Sigmoid colon (tissue), 7 donors: ENCODE measurements around the gene HMG20A. TPM values are rescaled to one million over a fixed set of nuclear protein-coding genes. Genes with fewer than 3 reads are reported as not detected.

ENCODE experiments used
- DNase-seq: peaks from one replicate; pipeline ENCODE4 v3.0.0-alpha.2; 2019
- H3K27ac ChIP-seq, 4 donors: fragments of 200-600 bp; sonication (generic); one replicate each; pipeline ENCODE4 v1.5.1; 2016 to 2019; ENCODE audit warnings: mild to moderate bottlenecking in 1 of 4
- H3K27me3 ChIP-seq, 3 donors: fragments of 200-600 bp; sonication (generic); one replicate each; pipeline ENCODE4 v1.5.1; 2019; ENCODE audit warnings: mild to moderate bottlenecking in 1 of 3
- H3K36me3 ChIP-seq, 4 donors: fragments of 200-600 bp; sonication (generic); one replicate each; pipeline ENCODE4 v1.5.1; 2016 to 2019
- H3K4me1 ChIP-seq, 4 donors: fragments of 200-600 bp; sonication (generic); one replicate each; pipeline ENCODE4 v1.5.1; 2017 to 2019
- H3K4me3 ChIP-seq, 4 donors: fragments of 200-600 bp; sonication (generic); one replicate each; pipeline ENCODE4 v1.5.1; 2017 to 2019; ENCODE audit warnings: mild to moderate bottlenecking in 2 of 4, moderate library complexity in 1 of 4
- H3K9me3 ChIP-seq, 4 donors: fragments of 200-600 bp in 3 of 4; sonication (generic) in 3 of 4; one replicate each; pipeline versions ENCODE4 v1.5.1 to v1.6.1; 2013 to 2019
- CTCF ChIP-seq, 4 experiments: fragments of 450-650 bp in 3 of 4; fragments of 200-600 bp in 1 of 4; IDR thresholded peaks; one replicate each; pipeline ENCODE4 v1.5.1; 2016 to 2019; ENCODE audit warnings: antibody characterized with exemption in 4 of 4, mild to moderate bottlenecking in 3 of 4, moderate library complexity in 2 of 4
- EP300 ChIP-seq, 4 donors: sonication (generic); formaldehyde crosslinking; IDR thresholded peaks; one replicate each; pipeline ENCODE4 v1.6.1; 2017; ENCODE audit warnings: antibody characterized with exemption in 4 of 4
- POLR2A ChIP-seq, 2 donors: fragments of 450-650 bp; IDR thresholded peaks; one replicate each; pipeline ENCODE4 v1.6.1; 2016; ENCODE audit warnings: antibody characterized with exemption in 2 of 2, mild to moderate bottlenecking in 2 of 2, moderate library complexity in 2 of 2
- POLR2AphosphoS5 ChIP-seq, 4 donors: sonication (generic); formaldehyde crosslinking; IDR thresholded peaks; one replicate each; pipeline ENCODE4 v1.6.1; 2017; ENCODE audit warnings: antibody characterized with exemption in 4 of 4
- WGBS, 2 donors: extraction: QIAGEN DNeasy Blood & Tissue Kit; methylation state at CpG; one replicate each; pipeline ENCODE4 v1.1.7; 2013; 5-methylcytosine and 5-hydroxymethylcytosine counted together
- intact Hi-C: fragments of 100-400 bp; cut with DNase I; formaldehyde crosslinking; loops from one replicate; pipeline ENCODE4 v1.15.1; 2023
- polyA plus RNA-seq, 3 donors: library from polyadenylated mRNA; stranded (reverse); fragments of 200-250 nt; gene quantifications; one replicate each; pipeline ENCODE4 v1.2.3, GENCODE V29; 2013
- total RNA-seq, 4 donors: library from RNA; depleted of rRNA; stranded (reverse); fragments of >200 nt; gene quantifications; one replicate each; pipeline ENCODE4 v1.1.0, GENCODE V29; 2016
- donor health status: healthy with polysubstance abuse.
- donor health status: Bipolar disorder and iron deficiency.
- donor health status: healthy.

The HMG20A gene
- total and polyA plus RNA-seq, 7 donors, result 7.8 to 29.0 (median 22.5) TPM

- 93% methylated on average over 3 of the region's 3 CpGs for WGBS, 2 donors
- intact Hi-C loops, result no loop called here
- peaks cover 0 to 79% (median 11%) of the 10 kb centered on the region in 4 donors for H3K36me3 ChIP-seq
Measured at GRCh38 chr15:77474310-77474988, 53.8 kb downstream of the HMG20A start.

GRCh38 chr15:77475001-77475400 is 54.3 kb downstream of the HMG20A start:
- TF ChIP-seq EP300 (IDR thresholded peaks at IDR 0.05) (no peak), CTCF (IDR thresholded peaks at IDR 0.05) (no peak)
- Histone ChIP-seq H3K4me3 (no peak overlapping the region), H3K9me3 (no peaks in the 10 kb centered on the region), H3K4me1 (no peaks in the 10 kb centered on the region), H3K27me3 (no peaks in the 10 kb centered on the region), H3K27ac (no peak overlapping the region), H3K36me3 (peaks cover 0 to 79% (median 12%) of the 10 kb centered on the region in 4 donors)
- WGBS, 2 donors, result 95 to 98% methylated on average over 2 of the region's 2 CpGs
- no peak for DNase-seq
- intact Hi-C loops, result no loop called here

More at GRCh38 chr15:77474310-77474988, 53.8 kb downstream of the HMG20A start:
- Histone ChIP-seq H3K4me3 (no peak overlapping the region), H3K9me3 (no peaks in the 10 kb centered on the region), H3K4me1 (no peaks in the 10 kb centered on the region), H3K27ac (no peak overlapping the region), H3K27me3 (no peaks in the 10 kb centered on the region)
- no peak for TF ChIP-seq CTCF (IDR thresholded peaks at IDR 0.05)
- no peak for TF ChIP-seq POLR2AphosphoS5 (IDR thresholded peaks at IDR 0.05)
- TF ChIP-seq POLR2A (IDR thresholded peaks at IDR 0.05), result no peak
- no peak for TF ChIP-seq EP300 (IDR thresholded peaks at IDR 0.05)
- DNase-seq, result no peak

- Histone ChIP-seq H3K27me3 (no peaks in the 10 kb centered on the region), H3K4me3 (no peak overlapping the region), H3K27ac (no peak overlapping the region), H3K9me3 (no peaks in the 10 kb centered on the region), H3K36me3 (peaks cover 0 to 80% (median 10%) of the 10 kb centered on the region in 4 donors), H3K4me1 (peaks cover 0 to 3% (median 2%) of the 10 kb centered on the region in 4 donors)
- intact Hi-C loops, result no loop called here
- DNase-seq, result no peak
- no peak for TF ChIP-seq POLR2AphosphoS5 (IDR thresholded peaks at IDR 0.05)
- TF ChIP-seq EP300 (IDR thresholded peaks at IDR 0.05), result no peak
- TF ChIP-seq POLR2A (IDR thresholded peaks at IDR 0.05), result no peak
- no peak for TF ChIP-seq CTCF (IDR thresholded peaks at IDR 0.05)
- 95% methylated on average over 5 of the region's 5 CpGs for WGBS, 2 donors
Measured at GRCh38 chr15:77475898-77476297, 55.2 kb downstream of the HMG20A start.

- no peaks in the 10 kb centered on the region for H3K27me3 ChIP-seq
- TF ChIP-seq POLR2A (IDR thresholded peaks at IDR 0.05), result no peak
- H3K27ac ChIP-seq, result no peak overlapping the region
- H3K9me3 ChIP-seq, result no peaks in the 10 kb centered on the region
- peaks cover 0 to 14% (median 13%) of the 10 kb centered on the region in 4 donors for H3K4me1 ChIP-seq
- H3K36me3 ChIP-seq, result peaks cover 0 to 72% (median 5%) of the 10 kb centered on the region in 4 donors
- WGBS, 2 donors, result 97 to 100% methylated on average over 1 of the region's 1 CpG
- H3K4me3 ChIP-seq, result no peak overlapping the region
- no peak for DNase-seq
- intact Hi-C loops, result no loop called here
Measured at GRCh38 chr15:77476995-77477394, 56.3 kb downstream of the HMG20A start.

GRCh38 chr15:77478051-77478450 is 57.4 kb downstream of the HMG20A start:
- DNase-seq, result no peak
- intact Hi-C loops, result no loop called here
- WGBS, 2 donors, result 95 to 97% methylated on average over 8 of the region's 8 CpGs
- Histone ChIP-seq H3K27ac (no peak overlapping the region), H3K4me1 (peaks cover 0 to 24% (median 23%) of the 10 kb centered on the region in 4 donors), H3K4me3 (no peak overlapping the region), H3K9me3 (no peaks in the 10 kb centered on the region), H3K36me3 (peaks cover 0 to 62% (median 5%) of the 10 kb centered on the region in 4 donors), H3K27me3 (no peaks in the 10 kb centered on the region)
- TF ChIP-seq CTCF (IDR thresholded peaks at IDR 0.05) (no peak), POLR2A (IDR thresholded peaks at IDR 0.05) (no peak), EP300 (IDR thresholded peaks at IDR 0.05) (no peak)
